CD8-positive, alpha-beta memory T cell (primary cell): Measurements from ENCODE around the gene SETD6. TPM values are rescaled to one million over a fixed set of nuclear protein-coding genes. Genes with fewer than 3 reads are reported as not detected.
"Not testable (repeated sequence)": the region's sequence is repeated elsewhere in the genome, so short reads cannot be mapped to it uniquely, and the experiment has no call there.

Experiments
- CTCF ChIA-PET: fragments of 350-600 bp; sonication (Branson Sonifier 250); formaldehyde crosslinking; loops from one replicate; lab custom pipeline; 2021; ENCODE audit warnings: antibody characterized with exemption; lab: Charles Lee
- POLR2A ChIA-PET: fragments of 350-600 bp; sonication (Branson Sonifier 250); formaldehyde crosslinking; loops from one replicate; lab custom pipeline; 2021; ENCODE audit warnings: antibody characterized with exemption; lab: Charles Lee
- DNase-seq, 5 donors: peaks; one replicate each; pipeline versions ENCODE4 v3.0.0 to v3.0.0-alpha.2; 2020 to 2022; ENCODE audit warnings: mixed read lengths in 1 of 5
- H3K27ac ChIP-seq: one replicate; pipeline ENCODE4 v1.7.0; 2013; ENCODE audit warnings: low read depth, mild to moderate bottlenecking, low read length, moderate library complexity
- H3K27me3 ChIP-seq: 2 replicates; pipeline ENCODE4 v1.7.0; 2013; ENCODE audit warnings: low read length, mild to moderate bottlenecking; ENCODE audit not compliant: insufficient read depth, poor library complexity, severe bottlenecking
- H3K36me3 ChIP-seq: 2 replicates; pipeline ENCODE4 v1.7.0; 2013; ENCODE audit warnings: mild to moderate bottlenecking, low read length, moderate library complexity; ENCODE audit not compliant: insufficient read depth
- H3K4me1 ChIP-seq: 2 replicates; pipeline ENCODE4 v1.7.0; 2013; ENCODE audit warnings: mild to moderate bottlenecking, low read length, moderate library complexity; ENCODE audit not compliant: insufficient read depth
- H3K4me3 ChIP-seq: 2 replicates; pipeline ENCODE4 v1.7.0; 2013; ENCODE audit warnings: mild to moderate bottlenecking, low read length
- H3K9me3 ChIP-seq: 2 replicates; pipeline ENCODE4 v1.7.0; 2013; ENCODE audit warnings: mild to moderate bottlenecking, low read length
- H3K27ac Mint-ChIP-seq, 8 donors: one replicate each; pipeline ENCODE4 v1.8.0; 2020 to 2021; ENCODE audit warnings: mixed read lengths in 8 of 8, mild to moderate bottlenecking in 6 of 8, inconsistent platforms in 3 of 8, moderate library complexity in 3 of 8
- H3K27me3 Mint-ChIP-seq, 2 donors: one replicate each; pipeline ENCODE4 v1.8.0; 2020 to 2021; ENCODE audit warnings: mixed read lengths in 2 of 2, mild to moderate bottlenecking in 1 of 2, moderate library complexity in 1 of 2
- H3K36me3 Mint-ChIP-seq, 3 donors: one replicate each; pipeline ENCODE4 v1.8.0; 2020 to 2021; ENCODE audit warnings: mixed read lengths in 3 of 3, inconsistent platforms in 1 of 3, mild to moderate bottlenecking in 1 of 3
- H3K4me1 Mint-ChIP-seq, 3 donors: one replicate each; pipeline ENCODE4 v1.8.0; 2020 to 2021; ENCODE audit warnings: mixed read lengths in 3 of 3, inconsistent platforms in 1 of 3, mild to moderate bottlenecking in 1 of 3
- H3K4me3 Mint-ChIP-seq, 7 donors: one replicate each; pipeline ENCODE4 v1.8.0; 2020 to 2021; ENCODE audit warnings: mixed read lengths in 7 of 7, mild to moderate bottlenecking in 6 of 7, moderate library complexity in 4 of 7, inconsistent platforms in 2 of 7
- H3K9me3 Mint-ChIP-seq, 5 donors: one replicate each; pipeline ENCODE4 v1.8.0; 2020 to 2022; ENCODE audit warnings: mixed read lengths in 5 of 5, mild to moderate bottlenecking in 3 of 5, moderate library complexity in 2 of 5, inconsistent platforms in 1 of 5
- polyA plus RNA-seq: library from polyadenylated mRNA; unstranded; fragments of 300-500 nt; fragmentation: Illumina TruSeq; gene quantifications from one replicate; pipeline ENCODE4 v1.2.3, GENCODE V29; 2021
- total RNA-seq, 2 experiments: library from RNA; stranded (reverse); gene quantifications; one replicate each; pipeline ENCODE4 v1.2.3, GENCODE V29; 2021

SETD6 gene
- total and polyA plus RNA-seq, 3 experiments from 2014 or later = 10.5 to 24.9 (median 23.8) TPM

DNA sequence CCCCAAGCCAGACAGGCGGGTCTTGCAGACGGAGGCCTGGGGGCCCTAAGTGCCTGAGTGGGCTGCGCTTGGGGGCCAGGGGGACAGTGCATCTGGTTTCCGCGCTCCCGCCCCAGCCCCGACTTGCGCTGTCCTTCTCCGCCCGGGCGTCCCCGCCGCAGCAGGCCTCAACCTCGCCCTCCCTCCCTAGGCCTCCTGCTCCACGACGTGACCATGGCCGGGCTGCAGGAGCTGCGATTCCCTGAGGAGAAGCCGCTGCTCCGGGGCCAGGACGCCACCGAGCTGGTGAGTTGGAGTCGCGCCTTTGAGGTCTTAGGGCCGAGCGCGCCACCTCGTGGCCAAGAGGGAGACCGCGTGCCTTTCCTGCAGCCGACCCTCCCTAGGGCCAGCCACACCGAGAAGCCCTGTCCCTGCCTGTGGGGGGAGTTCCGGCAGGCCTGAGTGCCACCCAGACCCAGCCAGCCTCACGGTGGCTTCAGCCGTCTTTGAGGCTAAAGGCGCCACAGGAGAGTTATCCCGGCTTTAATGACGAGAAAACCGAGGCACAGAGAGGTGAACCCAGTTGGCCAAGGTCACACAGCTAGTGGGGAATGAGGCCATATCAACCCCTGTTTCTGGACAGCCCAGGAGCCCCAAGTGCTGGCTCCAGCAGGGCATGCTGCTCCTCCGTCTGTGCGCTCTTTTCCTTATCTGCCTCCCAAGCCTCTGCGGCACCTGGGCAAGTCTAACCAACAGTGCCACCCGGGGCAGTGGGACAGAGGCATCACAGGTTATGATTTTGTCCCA, 27.6 kb upstream of the SETD6 start:
- Mint-ChIP-seq H3K4me3 (peak overlapping the region in 1 of 7 donors; percentile 40), H3K4me1 (no peaks in the 10 kb centered on the region), H3K9me3 (no peaks in the 10 kb centered on the region), H3K27ac (peak overlapping the region in 2 of 8 donors; percentile 10 to 14), H3K36me3 (no peaks in the 10 kb centered on the region), H3K27me3 (peaks cover 9 to 16% of the 10 kb centered on the region in 2 donors)
- no peak overlapping the region for H3K4me3 ChIP-seq
- no peaks in the 10 kb centered on the region for H3K9me3 ChIP-seq
- DNase-seq = peak; percentile 56 to 74 (median 66)
- ChIA-PET POLR2A (no interaction called here), CTCF (interaction anchor here (0.6 to 4.8 kb wide), 18 partner anchors 12 to 166 kb away, joined by 3 to 105 read pairs (median 4); partner anchors contain the start of genes GINS3 and NDRG4)
- no peaks in the 10 kb centered on the region for H3K4me1 ChIP-seq
- H3K27me3 ChIP-seq = no peaks in the 10 kb centered on the region
- H3K36me3 ChIP-seq = no peaks in the 10 kb centered on the region
- no peak overlapping the region for H3K27ac ChIP-seq

DNA sequence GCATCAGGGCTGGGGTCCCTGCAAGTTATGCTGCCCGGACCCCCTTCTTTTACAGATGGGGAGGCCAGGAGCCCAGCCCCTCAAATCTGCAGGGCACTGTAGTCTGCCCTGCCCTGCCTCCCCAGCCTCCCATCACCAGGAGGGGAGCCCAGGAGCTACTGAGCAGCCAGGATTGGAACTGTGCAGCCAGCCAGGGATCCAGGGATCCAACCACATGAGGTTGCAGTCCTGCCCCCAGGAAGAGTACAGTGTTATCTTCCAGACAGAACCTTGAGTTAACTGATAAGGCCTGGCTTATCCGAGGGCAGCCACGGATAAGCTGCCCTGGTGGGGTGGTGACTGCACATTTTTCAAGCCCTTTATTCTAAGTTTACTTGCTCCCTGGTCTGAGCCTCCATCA, 26.8 kb upstream of the SETD6 start:
- H3K9me3 ChIP-seq = no peaks in the 10 kb centered on the region
- no peaks in the 10 kb centered on the region for H3K4me1 ChIP-seq
- no peak overlapping the region for H3K27ac ChIP-seq
- Mint-ChIP-seq H3K4me3 (no peak overlapping the region), H3K9me3 (no peaks in the 10 kb centered on the region), H3K4me1 (no peaks in the 10 kb centered on the region), H3K36me3 (no peaks in the 10 kb centered on the region), H3K27me3 (peaks cover 14% of the 10 kb centered on the region in 2 donors), H3K27ac (no peak overlapping the region)
- CTCF ChIA-PET = interaction anchor here (0.7 to 4.8 kb wide), 12 partner anchors 9 to 268 kb away, joined by 3 to 105 read pairs (median 5); partner anchors contain the start of gene NDRG4
- no peak overlapping the region for H3K4me3 ChIP-seq
- POLR2A ChIA-PET = no interaction called here
- H3K36me3 ChIP-seq = no peaks in the 10 kb centered on the region
- no peaks in the 10 kb centered on the region for H3K27me3 ChIP-seq
- no peak for DNase-seq

DNA sequence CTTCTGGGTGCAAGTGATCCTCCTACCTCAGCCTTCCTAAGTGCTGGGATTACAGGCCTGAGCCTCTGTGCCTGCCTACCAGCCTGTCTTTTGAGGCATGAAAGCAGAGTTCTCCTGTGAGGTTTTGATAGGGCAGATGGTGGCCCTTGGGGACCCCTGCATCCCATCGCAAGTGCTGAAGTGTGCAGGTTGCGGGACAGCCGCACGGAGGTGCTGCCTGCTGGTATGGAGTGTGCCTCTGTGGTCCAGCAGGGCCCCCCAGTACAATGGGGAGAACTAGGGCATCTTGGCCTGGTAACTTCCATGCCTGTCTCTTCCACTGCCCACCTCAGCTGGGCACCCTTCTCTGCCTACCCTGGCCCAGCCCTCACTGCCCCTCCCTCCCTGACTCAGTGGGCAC, 25.3 kb upstream of the SETD6 start:
- H3K27ac ChIP-seq = no peak overlapping the region
- no peak overlapping the region for H3K4me3 Mint-ChIP-seq
- H3K36me3 ChIP-seq = no peaks in the 10 kb centered on the region
- H3K4me1 ChIP-seq = no peaks in the 10 kb centered on the region
- CTCF ChIA-PET = interaction anchor here (4.4 to 4.8 kb wide), 2 partner anchors 153 kb away, joined by 26 to 105 read pairs; no protein-coding TSS in a partner anchor
- H3K27me3 Mint-ChIP-seq = peaks cover 14 to 20% of the 10 kb centered on the region in 2 donors
- no peaks in the 10 kb centered on the region for H3K9me3 Mint-ChIP-seq
- DNase-seq = no peak
- H3K9me3 ChIP-seq = no peaks in the 10 kb centered on the region
- POLR2A ChIA-PET = no interaction called here
- H3K4me1 Mint-ChIP-seq = peaks cover 0 to 1% (median under 1%) of the 10 kb centered on the region in 3 donors
- H3K27me3 ChIP-seq = no peaks in the 10 kb centered on the region
- no peak overlapping the region for H3K4me3 ChIP-seq
- peak overlapping the region in 1 of 8 donors; percentile 42 for H3K27ac Mint-ChIP-seq
- H3K36me3 Mint-ChIP-seq = no peaks in the 10 kb centered on the region

DNA sequence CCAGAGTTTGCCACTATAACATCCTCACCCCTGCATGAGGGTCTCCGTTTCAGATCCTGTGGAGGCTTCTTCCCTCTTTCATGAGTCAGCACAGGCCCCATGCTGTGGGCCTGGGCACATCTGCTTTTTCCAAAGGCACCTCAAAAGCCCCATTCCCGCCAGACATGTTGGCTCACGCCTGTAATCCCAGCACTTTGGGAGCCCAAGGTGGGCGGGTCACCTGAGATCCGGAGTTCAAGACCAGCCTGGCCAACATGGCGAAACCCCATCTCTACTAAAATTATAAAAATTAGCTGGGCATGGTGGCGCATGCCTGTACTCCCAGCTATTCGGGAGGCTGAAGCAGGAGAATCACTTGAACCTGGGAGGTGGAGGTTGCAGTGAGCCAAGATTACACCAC, 24.8 kb upstream of the SETD6 start:
- H3K4me1 ChIP-seq, H3K27me3 ChIP-seq, H3K9me3 ChIP-seq, POLR2A ChIA-PET, H3K36me3 ChIP-seq, H3K36me3 Mint-ChIP-seq, H3K4me3 ChIP-seq, H3K4me1 Mint-ChIP-seq, H3K9me3 Mint-ChIP-seq, DNase-seq, H3K27ac ChIP-seq: not testable (repeated sequence)
- peak overlapping the region in 1 of 8 donors; percentile 42 for H3K27ac Mint-ChIP-seq
- peaks cover 14 to 23% of the 10 kb centered on the region in 2 donors for H3K27me3 Mint-ChIP-seq
- CTCF ChIA-PET = interaction anchor here (4.4 kb wide), 1 partner anchor 153 kb away, joined by 26 read pairs; no protein-coding TSS in a partner anchor
- H3K4me3 Mint-ChIP-seq = peak overlapping the region in 1 of 7 donors; percentile 32

- Mint-ChIP-seq H3K36me3 (no peaks in the 10 kb centered on the region), H3K4me1 (peaks cover 0 to 8% (median 6%) of the 10 kb centered on the region in 3 donors), H3K27me3 (peaks cover 15 to 22% of the 10 kb centered on the region in 2 donors), H3K4me3 (no peak overlapping the region), H3K27ac (no peak overlapping the region), H3K9me3 (no peaks in the 10 kb centered on the region)
- CTCF ChIA-PET = interaction anchor here (1.1 to 4.4 kb wide), 2 partner anchors 155 to 264 kb away, joined by 3 to 26 read pairs; no protein-coding TSS in a partner anchor
- Histone ChIP-seq H3K9me3 (no peaks in the 10 kb centered on the region), H3K4me1 (no peaks in the 10 kb centered on the region), H3K27ac (no peak overlapping the region), H3K4me3 (no peak overlapping the region), H3K27me3 (no peaks in the 10 kb centered on the region), H3K36me3 (no peaks in the 10 kb centered on the region)
- POLR2A ChIA-PET = no interaction called here
- DNase-seq = no peak
Measured at GRCh38 chr16:58492066-58492465, 23.3 kb upstream of the SETD6 start.

DNA sequence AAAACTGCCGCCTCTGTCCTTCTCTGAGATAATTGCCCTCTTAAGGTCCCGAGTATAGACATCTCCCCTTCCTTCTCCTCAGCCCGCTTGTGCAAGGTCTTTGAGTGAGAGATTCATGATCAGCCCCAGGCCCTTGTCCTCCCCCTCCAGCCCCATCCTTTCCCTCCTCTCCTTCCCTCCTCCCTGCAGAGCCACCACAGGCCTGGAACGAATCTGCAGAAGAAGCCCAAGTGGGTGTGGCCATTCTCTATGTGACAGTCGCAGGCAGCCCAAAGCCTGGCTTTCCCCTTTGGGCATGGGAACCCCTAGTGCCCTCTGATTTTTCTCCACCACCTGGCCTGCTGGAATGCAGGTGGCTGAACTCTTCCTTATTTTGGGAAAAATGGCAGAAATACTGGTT, 22.6 kb upstream of the SETD6 start:
- ChIA-PET POLR2A (no interaction called here), CTCF (interaction anchor here (1.1 to 4.4 kb wide), 3 partner anchors 9 to 263 kb away, joined by 3 to 26 read pairs (median 5); no protein-coding TSS in a partner anchor)
- Histone ChIP-seq H3K9me3 (no peaks in the 10 kb centered on the region), H3K36me3 (no peaks in the 10 kb centered on the region), H3K4me3 (no peak overlapping the region), H3K27ac (no peak overlapping the region), H3K27me3 (no peaks in the 10 kb centered on the region), H3K4me1 (no peaks in the 10 kb centered on the region)
- peaks cover 0 to 8% (median 6%) of the 10 kb centered on the region in 3 donors for H3K4me1 Mint-ChIP-seq
- H3K27me3 Mint-ChIP-seq = peaks cover 11 to 24% of the 10 kb centered on the region in 2 donors
- DNase-seq = no peak
- no peaks in the 10 kb centered on the region for H3K36me3 Mint-ChIP-seq
- no peaks in the 10 kb centered on the region for H3K9me3 Mint-ChIP-seq
- H3K4me3 Mint-ChIP-seq = no peak overlapping the region
- peak overlapping the region in 1 of 8 donors; percentile 17 for H3K27ac Mint-ChIP-seq

DNA sequence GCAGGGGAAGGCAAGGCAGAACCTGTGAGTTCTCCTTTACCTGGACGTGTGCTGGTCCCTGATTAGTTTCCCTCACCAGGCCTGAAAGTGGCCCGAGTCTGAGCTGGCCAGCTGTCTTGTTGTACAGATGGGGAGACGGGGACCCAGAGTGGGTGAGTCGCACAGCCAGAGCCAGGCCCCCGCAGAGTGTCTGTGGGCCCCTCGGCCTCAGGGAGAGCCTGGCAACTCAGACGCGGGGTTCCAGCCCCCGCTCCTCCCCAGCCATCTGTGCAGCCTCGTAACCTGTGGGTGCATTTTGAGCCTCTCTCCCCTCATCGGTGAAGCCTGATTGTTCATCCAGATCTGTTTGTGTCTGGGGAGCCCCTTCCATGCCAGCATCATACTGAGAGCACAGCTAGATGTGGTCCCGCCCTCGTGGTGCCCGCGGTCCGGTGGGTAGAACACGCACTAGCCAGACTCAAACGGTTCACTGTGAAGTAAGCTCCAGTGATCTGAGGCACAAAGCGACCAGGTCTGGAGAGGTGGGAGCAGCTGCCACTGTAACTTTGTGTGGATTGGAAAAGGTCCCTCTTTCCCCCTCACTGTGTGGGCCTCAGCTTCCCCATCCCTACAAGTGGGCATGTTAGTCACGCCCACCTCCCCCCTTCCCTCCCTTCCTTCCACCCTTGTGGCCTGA, 21.4 kb upstream of the SETD6 start:
- CTCF ChIA-PET = interaction anchor here (1.2 to 4.4 kb wide), 4 partner anchors 10 to 262 kb away, joined by 5 to 26 read pairs (median 7); no protein-coding TSS in a partner anchor
- H3K4me3 ChIP-seq = no peak overlapping the region
- H3K9me3 ChIP-seq = no peaks in the 10 kb centered on the region
- no peaks in the 10 kb centered on the region for H3K27me3 ChIP-seq
- Mint-ChIP-seq H3K4me1 (peaks cover 0 to 8% (median 6%) of the 10 kb centered on the region in 3 donors), H3K4me3 (no peak overlapping the region), H3K36me3 (no peaks in the 10 kb centered on the region), H3K27me3 (peaks cover 9 to 30% of the 10 kb centered on the region in 2 donors), H3K27ac (no peak overlapping the region), H3K9me3 (no peaks in the 10 kb centered on the region)
- DNase-seq = no peak
- no peaks in the 10 kb centered on the region for H3K36me3 ChIP-seq
- H3K27ac ChIP-seq = no peak overlapping the region
- POLR2A ChIA-PET = no interaction called here
- no peaks in the 10 kb centered on the region for H3K4me1 ChIP-seq
